ENCODE data around the gene OTULIN. TPM values are rescaled to one million over a fixed set of nuclear protein-coding genes. Genes with fewer than 3 reads are reported as not detected.

Gene OTULIN
- total and polyA plus RNA-seq, 7 donors: 6.6 to 37.9 (median 13.2) TPM

DNA sequence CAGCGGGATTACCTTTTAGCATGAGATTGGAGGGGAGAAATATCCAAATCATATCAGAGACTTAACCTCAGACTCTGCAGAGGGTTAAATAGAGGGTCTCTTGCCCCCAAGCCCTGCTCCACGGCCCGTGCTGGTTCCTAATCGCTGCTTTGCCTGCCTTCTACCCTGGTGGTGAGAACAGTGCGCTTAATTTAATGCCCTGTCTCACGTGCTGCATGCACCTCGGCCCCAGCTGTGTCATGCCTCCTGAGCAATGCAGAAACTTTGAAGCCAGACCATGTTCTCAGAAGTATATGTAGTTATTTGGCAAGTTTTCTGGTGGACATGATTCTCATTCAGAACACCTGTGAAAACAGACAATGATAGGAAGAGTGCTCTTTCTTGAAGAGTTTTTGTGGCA, 1.4 kb downstream of the OTULIN start:
- 5 to 10% methylated on average over 7 of the region's 7 CpGs for WGBS, 2 donors
- no peaks in the 10 kb centered on the region for H3K27me3 ChIP-seq
- intact Hi-C loops (cut with DNase I): loop anchor here (5.0 to 10.0 kb wide), 2 partner anchors 206 to 551 kb away; partner anchors contain the start of gene ANKH
- H3K4me3 ChIP-seq: peak overlapping the region in 3 of 4 donors; percentile 61 to 69 (median 69)
- H3K9me3 ChIP-seq: no peaks in the 10 kb centered on the region
- H3K36me3 ChIP-seq: no peaks in the 10 kb centered on the region
- peaks cover 0 to 52% (median 35%) of the 10 kb centered on the region in 4 donors for H3K4me1 ChIP-seq
- H3K27ac ChIP-seq: peak overlapping the region in 1 of 4 donors; percentile 90
- DNase-seq: no peak
- TF ChIP-seq POLR2AphosphoS5 (IDR thresholded peaks at IDR 0.05) (no peak), POLR2A (IDR thresholded peaks at IDR 0.05) (no peak), EP300 (IDR thresholded peaks at IDR 0.05) (no peak)
- TF ChIP-seq, protein P1, sequence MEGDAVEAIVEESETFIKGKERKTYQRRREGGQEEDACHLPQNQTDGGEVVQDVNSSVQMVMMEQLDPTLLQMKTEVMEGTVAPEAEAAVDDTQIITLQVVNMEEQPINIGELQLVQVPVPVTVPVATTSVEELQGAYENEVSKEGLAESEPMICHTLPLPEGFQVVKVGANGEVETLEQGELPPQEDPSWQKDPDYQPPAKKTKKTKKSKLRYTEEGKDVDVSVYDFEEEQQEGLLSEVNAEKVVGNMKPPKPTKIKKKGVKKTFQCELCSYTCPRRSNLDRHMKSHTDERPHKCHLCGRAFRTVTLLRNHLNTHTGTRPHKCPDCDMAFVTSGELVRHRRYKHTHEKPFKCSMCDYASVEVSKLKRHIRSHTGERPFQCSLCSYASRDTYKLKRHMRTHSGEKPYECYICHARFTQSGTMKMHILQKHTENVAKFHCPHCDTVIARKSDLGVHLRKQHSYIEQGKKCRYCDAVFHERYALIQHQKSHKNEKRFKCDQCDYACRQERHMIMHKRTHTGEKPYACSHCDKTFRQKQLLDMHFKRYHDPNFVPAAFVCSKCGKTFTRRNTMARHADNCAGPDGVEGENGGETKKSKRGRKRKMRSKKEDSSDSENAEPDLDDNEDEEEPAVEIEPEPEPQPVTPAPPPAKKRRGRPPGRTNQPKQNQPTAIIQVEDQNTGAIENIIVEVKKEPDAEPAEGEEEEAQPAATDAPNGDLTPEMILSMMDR (IDR thresholded peaks at IDR 0.05): no peak

DNA sequence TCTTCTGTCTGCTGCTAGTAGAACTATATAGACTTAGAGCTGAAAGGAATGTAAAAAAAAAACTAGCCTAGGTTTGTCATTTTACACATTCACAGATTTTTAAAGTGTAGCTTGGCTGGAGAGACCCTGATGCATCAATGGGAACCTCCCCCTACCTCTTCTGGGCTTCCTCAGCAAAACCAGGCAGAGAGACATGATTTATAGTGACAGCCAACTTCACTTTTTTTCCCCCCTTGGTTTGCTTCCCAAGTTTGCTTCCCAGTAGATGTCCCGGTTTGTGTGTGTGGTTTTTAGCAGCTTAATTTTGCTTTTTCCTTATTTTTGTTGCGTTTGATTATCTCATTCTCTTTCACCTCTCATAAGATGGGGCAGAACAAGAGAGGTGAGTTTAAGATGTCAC, 1.8 kb downstream of the OTULIN start:
- Histone ChIP-seq H3K4me3 (peak overlapping the region in 1 of 4 donors; percentile 69), H3K27ac (no peak overlapping the region), H3K4me1 (peaks cover 0 to 56% (median 37%) of the 10 kb centered on the region in 4 donors), H3K27me3 (no peaks in the 10 kb centered on the region), H3K36me3 (no peaks in the 10 kb centered on the region), H3K9me3 (no peaks in the 10 kb centered on the region)
- DNase-seq: no peak
- intact Hi-C loops (cut with DNase I): loop anchor here (5.0 to 10.0 kb wide), 2 partner anchors 206 to 552 kb away; partner anchors contain the start of gene ANKH
- TF ChIP-seq POLR2AphosphoS5 (IDR thresholded peaks at IDR 0.05): no peak
- WGBS, 2 donors: 42 to 56% methylated on average over 2 of the region's 2 CpGs

DNA sequence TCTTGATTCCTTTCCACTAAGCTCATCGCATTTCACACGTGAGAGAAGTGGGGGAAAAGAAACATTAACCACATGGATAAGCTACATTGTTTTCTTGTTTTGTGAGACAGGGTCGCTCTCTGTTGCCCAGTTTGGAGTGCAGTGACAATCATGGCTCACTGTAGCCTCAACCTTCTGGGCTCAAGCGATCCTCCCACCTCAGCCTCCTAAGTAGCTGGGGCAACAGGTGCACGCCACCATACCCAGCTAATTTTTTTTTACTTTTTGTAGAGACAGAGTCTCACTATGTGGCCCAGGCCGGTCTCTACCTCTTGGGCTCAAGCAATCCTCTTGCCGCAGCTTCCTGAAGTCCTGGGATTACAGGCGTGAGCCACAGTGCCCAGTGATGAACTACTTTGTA, 2.8 kb downstream of the OTULIN start:
- intact Hi-C loops (cut with DNase I): loop anchor here (5.0 to 10.0 kb wide), 2 partner anchors 205 to 552 kb away; partner anchors contain the start of gene ANKH
- no peak for TF ChIP-seq EP300 (IDR thresholded peaks at IDR 0.05)
- DNase-seq: no peak
- WGBS, 2 donors: 83 to 87% methylated on average over 8 of the region's 8 CpGs
- no peak overlapping the region for H3K4me3 ChIP-seq
- H3K27ac ChIP-seq: no peak overlapping the region
- H3K36me3 ChIP-seq: no peaks in the 10 kb centered on the region
- no peaks in the 10 kb centered on the region for H3K27me3 ChIP-seq
- peaks cover 0 to 65% (median 43%) of the 10 kb centered on the region in 4 donors for H3K4me1 ChIP-seq
- no peaks in the 10 kb centered on the region for H3K9me3 ChIP-seq

DNA sequence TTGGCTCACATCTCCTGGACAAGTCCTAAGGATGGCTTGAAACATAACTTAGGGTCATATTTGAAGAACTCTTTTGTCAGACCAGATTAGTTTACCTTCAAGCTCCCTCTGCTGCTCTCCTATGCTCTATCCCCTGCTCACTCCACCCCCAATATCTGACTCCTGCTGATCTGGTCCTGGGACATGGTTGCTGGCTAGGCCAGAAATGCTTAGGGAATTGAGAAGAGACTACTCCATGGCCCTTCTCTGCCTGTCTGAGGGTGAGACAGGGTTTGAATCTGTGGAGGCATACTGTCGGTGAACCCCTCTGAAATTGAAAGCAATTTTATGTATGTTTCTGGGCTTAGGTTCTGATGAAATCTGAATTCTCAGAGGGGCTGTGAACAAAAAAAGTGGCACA, 3.3 kb downstream of the OTULIN start:
- DNase-seq: no peak
- Histone ChIP-seq H3K27me3 (no peaks in the 10 kb centered on the region), H3K4me1 (peaks cover 0 to 70% (median 48%) of the 10 kb centered on the region in 4 donors), H3K36me3 (no peaks in the 10 kb centered on the region), H3K9me3 (no peaks in the 10 kb centered on the region), H3K27ac (no peak overlapping the region), H3K4me3 (no peak overlapping the region)
- no peak for TF ChIP-seq POLR2A (IDR thresholded peaks at IDR 0.05)
- TF ChIP-seq, protein P1 (IDR thresholded peaks at IDR 0.05): no peak
- TF ChIP-seq POLR2AphosphoS5 (IDR thresholded peaks at IDR 0.05): no peak
- TF ChIP-seq EP300 (IDR thresholded peaks at IDR 0.05): no peak
- 68 to 73% methylated on average over 1 of the region's 1 CpG for WGBS, 2 donors
- intact Hi-C loops (cut with DNase I): loop anchor here (5.0 to 10.0 kb wide), 2 partner anchors 205 to 553 kb away; partner anchors contain the start of gene ANKH

DNA sequence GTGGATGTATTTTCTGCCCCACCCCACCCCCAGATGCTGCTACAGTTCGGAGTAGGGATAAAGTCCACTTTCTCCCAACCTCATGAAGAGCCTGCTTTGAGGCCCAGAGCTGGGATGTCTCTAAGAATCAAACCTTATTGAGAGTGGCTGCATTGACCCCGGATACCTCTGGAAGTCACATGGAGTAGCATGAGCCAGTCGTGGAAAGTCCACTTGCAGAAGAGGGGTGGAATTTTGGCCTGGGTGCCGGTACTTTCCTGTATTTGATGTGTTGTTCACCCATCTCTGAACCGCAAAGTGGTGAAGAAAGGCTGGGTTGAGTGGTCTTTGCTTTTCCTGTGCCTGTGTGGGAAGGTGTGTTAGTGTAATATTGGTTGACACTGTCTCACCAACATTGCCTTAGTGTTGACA, 3.7 kb downstream of the OTULIN start:
- no peaks in the 10 kb centered on the region for H3K36me3 ChIP-seq
- no peak overlapping the region for H3K4me3 ChIP-seq
- TF ChIP-seq POLR2AphosphoS5 (IDR thresholded peaks at IDR 0.05) (no peak), POLR2A (IDR thresholded peaks at IDR 0.05) (no peak), EP300 (IDR thresholded peaks at IDR 0.05) (no peak)
- TF ChIP-seq, protein P1 (IDR thresholded peaks at IDR 0.05): no peak
- H3K27ac ChIP-seq: no peak overlapping the region
- no peaks in the 10 kb centered on the region for H3K9me3 ChIP-seq
- WGBS, 2 donors: 58 to 67% methylated on average over 5 of the region's 5 CpGs
- no peak for DNase-seq
- no peaks in the 10 kb centered on the region for H3K27me3 ChIP-seq
- peaks cover 0 to 70% (median 48%) of the 10 kb centered on the region in 4 donors for H3K4me1 ChIP-seq
- intact Hi-C loops (cut with DNase I): loop anchor here (5.0 to 10.0 kb wide), 2 partner anchors 204 to 553 kb away; partner anchors contain the start of gene ANKH

Data from sigmoid colon (tissue), 7 donors.